HepG2 (cell line): ENCODE results near the gene PGPEP1. TPM values are rescaled to one million over a fixed set of nuclear protein-coding genes. Genes with fewer than 3 reads are reported as not detected.
"Not testable (repeated sequence)": the region's sequence is repeated elsewhere in the genome, so short reads cannot be mapped to it uniquely, and the experiment has no call there.

Experiments
- ATAC-seq: fragments of 200-7000 bp; cut with Tn5 transposase; 3 replicates; pipeline ENCODE4 v1.9.1; 2020; ENCODE audit warnings: mild to moderate bottlenecking, moderate library complexity
- BruUV-seq: library from RNA; stranded (reverse); fragments of 400-500 nt; replicated peaks from 2 replicates; lab custom pipeline; 2021; lab: Mats Ljungman, UMichigan
- CTCF ChIA-PET: fragments of 300-600 bp; formaldehyde crosslinking; extraction: SDS; loops from one replicate; lab custom pipeline; 2021; ENCODE audit warnings: low total read pairs, inconsistent platforms, low intra/inter-chr PET ratio; lab: Yijun Ruan, JAX
- POLR2A ChIA-PET: fragments of 350-600 bp; sonication (Branson Sonifier 250); formaldehyde crosslinking; loops from one replicate; lab custom pipeline; 2020; ENCODE audit warnings: antibody characterized with exemption, inconsistent platforms; lab: Yijun Ruan, JAX
- DNase-seq: peaks from one replicate; pipeline ENCODE4 v3.0.0-alpha.2; 2015; ENCODE audit warnings: low spot score
- FAIRE-seq: peaks from 3 replicates; lab custom pipeline; 2011; peaks lifted over from hg19 to GRCh38; lab: Jason Lieb, UNC
- H2AFZ ChIP-seq: one replicate; pipeline ENCODE4 v1.6.1; 2011; ENCODE audit warnings: low read length, inconsistent platforms
- H3K27ac ChIP-seq: fragments of 300-600 bp; 3 replicates; pipeline ENCODE4 v1.8.0; 2011; ENCODE audit warnings: mixed run types, mild to moderate bottlenecking, mixed read lengths, low read length, inconsistent platforms; ENCODE audit not compliant: insufficient read depth; ENCODE audit errors: extremely low read length
- H3K27me3 ChIP-seq, 2 experiments: fragments of 200-600 bp in 1 of 2; 2 replicates in 1 of 2; 3 replicates in 1 of 2; pipeline versions ENCODE4 v1.6.0 to v1.8.0; 2011; ENCODE audit warnings: low read length in 2 of 2, mild to moderate bottlenecking in 2 of 2, moderate library complexity in 2 of 2, inconsistent platforms in 1 of 2; ENCODE audit not compliant: insufficient read depth in 2 of 2, control insufficient read depth in 1 of 2
- H3K36me3 ChIP-seq, 2 experiments: fragments of 200-600 bp in 1 of 2; replicated peaks in 1 of 2; 2 replicates in 1 of 2; 3 replicates in 1 of 2; pipeline versions ENCODE4 v1.5.1 to v1.8.0; 2011; ENCODE audit warnings: low read length in 2 of 2, inconsistent platforms in 1 of 2; ENCODE audit not compliant: insufficient read depth in 2 of 2, control insufficient read depth in 1 of 2
- H3K4me1 ChIP-seq: 2 replicates; pipeline ENCODE4 v1.5.1; 2012; ENCODE audit warnings: low read length, inconsistent platforms; ENCODE audit not compliant: insufficient read depth
- H3K4me2 ChIP-seq: 2 replicates; pipeline ENCODE4 v1.6.0; 2011; ENCODE audit warnings: low read depth, low read length, inconsistent platforms
- H3K4me3 ChIP-seq, 3 experiments: fragments of 200-600 bp in 1 of 3; sonication (generic), shearing (Covaris generic) in 1 of 3; replicated peaks in 1 of 3; 2 replicates each; pipeline ENCODE4 v1.5.1; 2011 to 2016; ENCODE audit warnings: low read length in 3 of 3, inconsistent platforms in 2 of 3, low read depth in 2 of 3, mild to moderate bottlenecking in 2 of 3, control low read depth in 1 of 3, mixed read lengths in 1 of 3; ENCODE audit not compliant: insufficient read depth in 1 of 3
- H3K79me2 ChIP-seq: one replicate; pipeline ENCODE4 v1.6.1; 2011; ENCODE audit warnings: low read length, inconsistent platforms; ENCODE audit not compliant: insufficient read depth
- H3K9ac ChIP-seq: 2 replicates; pipeline ENCODE4 v1.6.0; 2011; ENCODE audit warnings: mild to moderate bottlenecking, low read depth, low read length, inconsistent platforms; ENCODE audit not compliant: insufficient read depth
- H3K9me3 ChIP-seq: 2 replicates; pipeline ENCODE4 v1.5.1; 2012; ENCODE audit warnings: mild to moderate bottlenecking, low read length
- H4K20me1 ChIP-seq: 2 replicates; pipeline ENCODE4 v1.6.0; 2011; ENCODE audit warnings: inconsistent platforms, mild to moderate bottlenecking, low read length, moderate library complexity; ENCODE audit not compliant: insufficient read depth
- AGO2 ChIP-seq: fragments of 200-400 bp; formaldehyde crosslinking; optimal IDR thresholded peaks from 2 replicates; pipeline ENCODE3; 2017; ENCODE audit warnings: mild to moderate bottlenecking, low read depth, low read length, moderate library complexity
- HNRNPL ChIP-seq: fragments of 200-400 bp; formaldehyde crosslinking; IDR thresholded peaks from 2 replicates; pipeline ENCODE4 v1.6.1; 2017; ENCODE audit warnings: mild to moderate bottlenecking, low read depth, low read length
- PHF21A ChIP-seq: sonication (generic); formaldehyde crosslinking; IDR thresholded peaks from 2 replicates; pipeline ENCODE4 v1.5.0; 2020; ENCODE audit warnings: mild to moderate bottlenecking, missing genetic modification reagents
- POLR2G ChIP-seq: fragments of 200-400 bp; formaldehyde crosslinking; IDR thresholded peaks from 2 replicates; pipeline ENCODE4 v1.6.1; 2018; ENCODE audit warnings: mild to moderate bottlenecking, low read depth, low read length, moderate library complexity
- RARG ChIP-seq: sonication (generic); formaldehyde crosslinking; IDR thresholded peaks from 2 replicates; pipeline ENCODE4 v1.4.0; 2020; ENCODE audit warnings: low read depth, mild to moderate bottlenecking, missing genetic modification reagents
- RBM39 ChIP-seq: fragments of 200-400 bp; formaldehyde crosslinking; IDR thresholded peaks from one replicate; pipeline ENCODE4 v1.6.1; 2018; ENCODE audit warnings: antibody characterized with exemption, mild to moderate bottlenecking, low read depth, low read length; ENCODE audit not compliant: poor library complexity, severe bottlenecking
- RFX1 ChIP-seq: fragments of 450-650 bp; IDR thresholded peaks from 2 replicates; pipeline ENCODE4 v1.6.1; 2017
- RFX3 ChIP-seq: IDR thresholded peaks from 2 replicates; pipeline ENCODE4 v1.6.1; 2016; ENCODE audit warnings: missing biosample characterization, missing genetic modification reagents
- ZNF276 ChIP-seq: sonication (generic); formaldehyde crosslinking; IDR thresholded peaks from 2 replicates; pipeline ENCODE4 v1.4.0; 2020; ENCODE audit warnings: mild to moderate bottlenecking, low read depth, missing genetic modification reagents
- ZNF34 ChIP-seq: sonication (generic); formaldehyde crosslinking; IDR thresholded peaks from 2 replicates; pipeline ENCODE4 v1.4.0; 2020; ENCODE audit warnings: mild to moderate bottlenecking, missing genetic modification reagents, borderline replicate concordance
- ZNF383 ChIP-seq: sonication (generic); formaldehyde crosslinking; IDR thresholded peaks from 2 replicates; pipeline ENCODE4 v1.4.0; 2020; ENCODE audit warnings: missing genetic modification reagents, mild to moderate bottlenecking, borderline replicate concordance
- ZNF431 ChIP-seq: sonication (generic); formaldehyde crosslinking; IDR thresholded peaks from 2 replicates; pipeline ENCODE4 v1.9.0; 2022; ENCODE audit warnings: missing genetic modification reagents, low read depth, mild to moderate bottlenecking, borderline replicate concordance
- ZNF556 ChIP-seq: sonication (generic); formaldehyde crosslinking; IDR thresholded peaks from 2 replicates; pipeline ENCODE4 v1.4.0; 2020; ENCODE audit warnings: mild to moderate bottlenecking, missing genetic modification reagents, borderline replicate concordance
- ZNF580 ChIP-seq: IDR thresholded peaks from 2 replicates; pipeline ENCODE4 v1.6.1; 2016; ENCODE audit warnings: low read depth, borderline replicate concordance
- ZNF687 ChIP-seq: sonication (generic); formaldehyde crosslinking; IDR thresholded peaks from 2 replicates; pipeline ENCODE4 v1.5.1; 2020; ENCODE audit warnings: mild to moderate bottlenecking, missing genetic modification reagents, moderate library complexity
- ZNF761 ChIP-seq: sonication (generic); formaldehyde crosslinking; conservative IDR thresholded peaks from 2 replicates; pipeline ENCODE4 v1.4.0; 2020; ENCODE audit warnings: mild to moderate bottlenecking, missing genetic modification reagents
- ZNF782 ChIP-seq: sonication (generic); formaldehyde crosslinking; IDR thresholded peaks from 2 replicates; pipeline ENCODE4 v1.4.0; 2020; ENCODE audit warnings: missing genetic modification reagents, mild to moderate bottlenecking, borderline replicate concordance
- WGBS: methylation state at CpG from one replicate; pipeline ENCODE4 v1.1.6; 2017; ENCODE audit warnings: low lambda C conversion rate; 5-methylcytosine and 5-hydroxymethylcytosine counted together
- in situ Hi-C: cut with HindIII; loops from 2 replicates; pipeline ENCODE4 v1.10.0; 2017; ENCODE audit warnings: low pct_unique_long_range_greater_than_20kb; ENCODE audit not compliant: extremely low pct_ligation_motif_present
- intact Hi-C: fragments of 100-400 bp; cut with micrococcal nuclease; formaldehyde crosslinking; loops from one replicate; pipeline ENCODE4 v1.10.0; 2022; ENCODE audit not compliant: unreplicated experiment
- polyA plus RNA-seq, 8 experiments: library from polyadenylated mRNA; depleted of rRNA in 3 of 8; stranded (reverse) in 7 of 8; unstranded in 1 of 8; fragments of >200 nt; fragmentation: Illumina TruSeq in 4 of 8; extraction: Trizol in 4 of 8; gene quantifications; 2 replicates each; pipeline versions ENCODE4 v1.2.1 to v1.2.3, GENCODE V29; 2011 to 2016; ENCODE audit warnings: low read depth in 4 of 8, missing spikeins in 1 of 8, mixed read lengths in 1 of 8; ENCODE audit not compliant: insufficient read depth in 1 of 8
- total RNA-seq, 5 experiments: library from RNA; depleted of rRNA; stranded (reverse); fragments of >200 nt; fragmentation: Illumina TruSeq; extraction: Trizol; gene quantifications; 2 replicates each; pipeline ENCODE4 v1.2.3, GENCODE V29; 2016; ENCODE audit warnings: low read depth in 1 of 5

The PGPEP1 gene
- total and polyA plus RNA-seq, 2 of the 13 experiments (the other 11 are each of a cell fraction or from before 2014, with no cell fraction given): 53.1 to 56.6 TPM

- in situ Hi-C loops, H3K4me3 ChIP-seq, ATAC-seq, CTCF ChIA-PET, H2AFZ ChIP-seq, H3K9me3 ChIP-seq, DNase-seq, H3K79me2 ChIP-seq, intact Hi-C loops, H4K20me1 ChIP-seq, H3K27me3 ChIP-seq, FAIRE-seq: not testable (repeated sequence)
- WGBS: 64% methylated on average over 9 of the region's 11 CpGs
- TSS peak; percentile 100 for BruUV-seq
- POLR2A ChIA-PET: interaction anchor here (0.5 to 17.4 kb wide), 16 partner anchors 9 to 366 kb away, joined by 3 to 514 read pairs (median 4); partner anchors contain the start of genes GDF15, JUND, LSM4 and MPV17L2
- Histone ChIP-seq H3K4me2 (peak overlapping the region; percentile 25; the same call in 1 of the 2 replicates), H3K27ac (peak overlapping the region; percentile 90), H3K4me1 (peaks cover 71% of the 10 kb centered on the region), H3K36me3 (peaks cover 12 to 38% of the 10 kb centered on the region in 2 experiments), H3K9ac (peak overlapping the region; percentile 75)
- TF ChIP-seq POLR2G (0 out of 2 replicates have a peak, but pooled peaks have one; percentile 37), ZNF761 (CRISPR knock-in tag) (peak; percentile 11; the same call in 1 of the 2 replicates), RFX1 (0 out of 2 replicates have a peak, but pooled peaks have one; percentile 27), ZNF580 (CRISPR knock-in tag) (0 out of 2 replicates have a peak, but pooled peaks have one; percentile 3), RFX3 (CRISPR knock-in tag) (peak; percentile 58; the same call in 1 of the 2 replicates), ZNF687 (CRISPR knock-in tag) (peak; percentile 85; the same call in 1 of the 2 replicates), RARG (CRISPR knock-in tag) (0 out of 2 replicates have a peak, but pooled peaks have one; percentile 32), PHF21A (CRISPR knock-in tag) (0 out of 2 replicates have a peak, but pooled peaks have one; percentile 26), AGO2 (peak; percentile 50), ZNF383 (CRISPR knock-in tag) (0 out of 2 replicates have a peak, but pooled peaks have one; percentile 48), ZNF34 (CRISPR knock-in tag) (0 out of 2 replicates have a peak, but pooled peaks have one; percentile 67), ZNF556 (CRISPR knock-in tag) (peak; percentile 15; the same call in 1 of the 2 replicates), ZNF276 (CRISPR knock-in tag) (0 out of 2 replicates have a peak, but pooled peaks have one; percentile 31), ZNF782 (CRISPR knock-in tag) (peak; percentile 76; the same call in 1 of the 2 replicates), RBM39 (peak; percentile 34), HNRNPL (0 out of 2 replicates have a peak, but pooled peaks have one; percentile 50), ZNF431 (CRISPR knock-in tag) (peak; percentile 1; the same call in 1 of the 2 replicates)
Measured at GRCh38 chr19:18364277-18364825, 24.0 kb downstream of the PGPEP1 start.
